ENCODE data around the gene BABAM2. TPM values are rescaled to one million over a fixed set of nuclear protein-coding genes. Genes with fewer than 3 reads are reported as not detected.

The BABAM2 gene
- polyA plus RNA-seq, 3 donors = 33.2 to 52.8 (median 49.3) TPM

DNA sequence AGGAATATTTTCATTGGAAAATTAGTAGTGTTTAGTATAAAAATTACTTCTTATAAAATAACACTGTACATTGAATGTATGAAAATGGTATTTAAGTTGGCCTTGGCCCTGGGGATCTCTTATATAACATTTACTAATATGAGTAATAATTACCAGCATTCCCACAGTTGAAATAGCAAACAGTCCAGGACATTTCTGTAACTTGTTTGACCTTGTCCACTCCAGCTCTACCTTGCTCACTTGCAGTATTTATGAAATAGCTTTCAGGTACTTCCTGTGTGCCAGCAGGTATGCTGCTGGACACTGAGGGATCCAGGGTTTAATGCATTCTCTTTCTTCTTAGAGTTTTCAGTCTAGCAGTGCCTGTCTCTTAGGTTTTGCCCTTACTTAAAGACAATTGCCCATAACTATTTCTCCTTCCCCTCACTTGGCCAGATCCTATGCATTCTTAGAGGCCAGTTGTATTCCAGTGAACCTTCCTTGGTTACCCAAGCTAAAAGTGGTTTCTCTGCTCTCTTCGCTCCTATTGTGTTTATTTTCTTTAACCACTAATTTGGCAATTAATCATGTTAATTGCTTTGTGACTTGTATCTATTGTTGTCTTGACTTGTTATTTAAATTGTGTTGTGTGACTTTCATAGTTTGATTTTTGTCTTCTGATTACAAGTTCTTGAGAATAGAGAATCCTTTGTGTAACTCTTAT is 25.9 kb downstream of the BABAM2 start:
- peaks cover 33% of the 10 kb centered on the region for H3K79me2 ChIP-seq (ENCODE audit: insufficient read depth, low read length)
- H3K9me3 ChIP-seq (replicated peaks in 1 of 2; ENCODE audit: control insufficient read depth in 1 of 2, insufficient read depth in 1 of 2, low read length in 2 of 2) = no peaks in the 10 kb centered on the region
- H3K27ac ChIP-seq (ENCODE audit: low read depth in 1 of 2, low read length in 2 of 2) = no peak overlapping the region
- no peak overlapping the region for H3K4me2 ChIP-seq (replicated peaks; ENCODE audit: extremely low read depth, low read length, poor library complexity, severe bottlenecking)
- Mint-ChIP-seq H3K4me3 (no peak overlapping the region), H3K36me3 (peaks cover 9 to 17% of the 10 kb centered on the region in 2 donors), H3K4me1 (peaks cover 19% of the 10 kb centered on the region), H3K27ac (no peak overlapping the region), H3K27me3 (ENCODE audit: low read depth in 3 of 3) (peaks cover 0 to 2% (median 0%) of the 10 kb centered on the region in 3 donors), H3K9me3 (no peaks in the 10 kb centered on the region)
- no peak overlapping the region for H3K9ac ChIP-seq (ENCODE audit: insufficient read depth, low read length, poor library complexity, severe bottlenecking)
- no peak for DNase-seq
- H2AFZ ChIP-seq (ENCODE audit: insufficient read depth, low read depth, low read length, poor library complexity, severe bottlenecking) = no peak overlapping the region
- TF ChIP-seq, protein P1, sequence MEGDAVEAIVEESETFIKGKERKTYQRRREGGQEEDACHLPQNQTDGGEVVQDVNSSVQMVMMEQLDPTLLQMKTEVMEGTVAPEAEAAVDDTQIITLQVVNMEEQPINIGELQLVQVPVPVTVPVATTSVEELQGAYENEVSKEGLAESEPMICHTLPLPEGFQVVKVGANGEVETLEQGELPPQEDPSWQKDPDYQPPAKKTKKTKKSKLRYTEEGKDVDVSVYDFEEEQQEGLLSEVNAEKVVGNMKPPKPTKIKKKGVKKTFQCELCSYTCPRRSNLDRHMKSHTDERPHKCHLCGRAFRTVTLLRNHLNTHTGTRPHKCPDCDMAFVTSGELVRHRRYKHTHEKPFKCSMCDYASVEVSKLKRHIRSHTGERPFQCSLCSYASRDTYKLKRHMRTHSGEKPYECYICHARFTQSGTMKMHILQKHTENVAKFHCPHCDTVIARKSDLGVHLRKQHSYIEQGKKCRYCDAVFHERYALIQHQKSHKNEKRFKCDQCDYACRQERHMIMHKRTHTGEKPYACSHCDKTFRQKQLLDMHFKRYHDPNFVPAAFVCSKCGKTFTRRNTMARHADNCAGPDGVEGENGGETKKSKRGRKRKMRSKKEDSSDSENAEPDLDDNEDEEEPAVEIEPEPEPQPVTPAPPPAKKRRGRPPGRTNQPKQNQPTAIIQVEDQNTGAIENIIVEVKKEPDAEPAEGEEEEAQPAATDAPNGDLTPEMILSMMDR (IDR thresholded peaks at IDR 0.05) = no peak
- no CpG with 5 or more reads among the region's 1 CpG for WGBS (ENCODE audit: insufficient coverage)
- H3K36me3 ChIP-seq (replicated peaks in 1 of 2; ENCODE audit: control insufficient read depth in 1 of 2, insufficient read depth in 2 of 2, low read length in 2 of 2) = peaks cover 0 to 4% of the 10 kb centered on the region in 2 donors
- H3K27me3 ChIP-seq (ENCODE audit: control insufficient read depth in 2 of 2, insufficient read depth in 2 of 2, low read length in 2 of 2) = no peaks in the 10 kb centered on the region
- H3K4me3 ChIP-seq (replicated peaks in 1 of 3; ENCODE audit: low read depth in 2 of 3, low read length in 3 of 3) = no peak overlapping the region
- no peaks in the 10 kb centered on the region for H4K20me1 ChIP-seq (ENCODE audit: insufficient read depth, low read length)
- peaks cover 24 to 27% of the 10 kb centered on the region in 2 donors for H3K4me1 ChIP-seq (ENCODE audit: control insufficient read depth in 1 of 2, insufficient read depth in 2 of 2, low read length in 2 of 2)
- intact Hi-C loops (cut with micrococcal nuclease) = no loop called here

DNA sequence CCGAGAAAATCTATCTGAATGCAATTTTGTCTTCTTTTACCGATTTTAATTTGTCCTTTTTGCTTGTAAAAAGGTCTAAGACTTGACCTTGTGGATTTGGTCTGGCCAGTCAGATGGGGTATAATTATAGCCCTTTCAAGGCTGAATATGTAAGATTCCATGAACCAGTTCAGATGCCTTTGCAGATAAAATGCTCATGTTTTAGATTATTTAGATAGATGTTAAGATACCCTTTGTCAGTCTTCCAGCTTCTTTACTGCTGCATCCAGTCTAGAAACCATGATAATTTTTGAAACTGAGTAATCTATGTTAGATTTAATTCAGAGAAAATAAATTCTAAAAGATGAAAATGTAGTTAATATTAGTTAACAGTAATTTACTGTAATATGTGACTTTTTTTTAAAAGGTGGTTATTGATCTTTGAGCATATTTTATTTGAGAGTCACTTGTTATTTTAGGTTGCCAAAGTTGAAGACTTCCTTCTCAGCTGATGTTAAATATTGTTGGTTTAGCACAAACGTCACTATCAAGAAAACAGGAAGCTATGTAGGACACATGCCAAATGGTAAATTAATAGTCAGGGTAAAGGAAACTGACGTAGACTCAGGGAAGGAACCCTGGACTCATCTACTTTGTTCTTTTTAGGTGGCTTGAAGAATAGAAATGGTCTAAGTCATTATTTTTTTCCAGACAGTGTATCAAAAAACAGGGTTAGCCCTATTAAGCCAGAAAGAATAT is 29.8 kb downstream of the BABAM2 start:
- Mint-ChIP-seq H3K27me3 (ENCODE audit: low read depth in 3 of 3) (peaks cover 0 to 2% (median 0%) of the 10 kb centered on the region in 3 donors), H3K4me3 (no peak overlapping the region), H3K9me3 (no peaks in the 10 kb centered on the region), H3K27ac (peak overlapping the region; percentile 58 to 88 (median 86)), H3K36me3 (peaks cover 8 to 16% of the 10 kb centered on the region in 2 donors), H3K4me1 (peaks cover 14% of the 10 kb centered on the region)
- no peaks in the 10 kb centered on the region for H3K9me3 ChIP-seq (replicated peaks in 1 of 2; ENCODE audit: control insufficient read depth in 1 of 2, insufficient read depth in 1 of 2, low read length in 2 of 2)
- WGBS (ENCODE audit: insufficient coverage) = 0% methylated on average over 1 of the region's 4 CpGs
- no peak overlapping the region for H2AFZ ChIP-seq (ENCODE audit: insufficient read depth, low read depth, low read length, poor library complexity, severe bottlenecking)
- H4K20me1 ChIP-seq (ENCODE audit: insufficient read depth, low read length) = no peaks in the 10 kb centered on the region
- H3K4me3 ChIP-seq (replicated peaks in 1 of 3; ENCODE audit: low read depth in 2 of 3, low read length in 3 of 3) = peak overlapping the region in 1 of 3 experiments; percentile 36
- no peak overlapping the region for H3K9ac ChIP-seq (ENCODE audit: insufficient read depth, low read length, poor library complexity, severe bottlenecking)
- TF ChIP-seq, protein P1 (IDR thresholded peaks at IDR 0.05) = no peak
- H3K36me3 ChIP-seq (replicated peaks in 1 of 2; ENCODE audit: control insufficient read depth in 1 of 2, insufficient read depth in 2 of 2, low read length in 2 of 2) = peaks cover 0 to 4% of the 10 kb centered on the region in 2 donors
- peak overlapping the region in 1 of 2 donors; percentile 84 for H3K27ac ChIP-seq (ENCODE audit: low read depth in 1 of 2, low read length in 2 of 2)
- peak overlapping the region; percentile 32 for H3K4me2 ChIP-seq (replicated peaks; ENCODE audit: extremely low read depth, low read length, poor library complexity, severe bottlenecking)
- H3K27me3 ChIP-seq (ENCODE audit: control insufficient read depth in 2 of 2, insufficient read depth in 2 of 2, low read length in 2 of 2) = no peaks in the 10 kb centered on the region
- H3K4me1 ChIP-seq (ENCODE audit: control insufficient read depth in 1 of 2, insufficient read depth in 2 of 2, low read length in 2 of 2) = peaks cover 10 to 15% of the 10 kb centered on the region in 2 donors
- peak; percentile 77 to 89 (median 88) for DNase-seq
- H3K79me2 ChIP-seq (ENCODE audit: insufficient read depth, low read length) = peaks cover 47% of the 10 kb centered on the region
- intact Hi-C loops (cut with micrococcal nuclease) = no loop called here
